ENCODE measurements around the gene MOSMO. TPM values are rescaled to one million over a fixed set of nuclear protein-coding genes. Genes with fewer than 3 reads are reported as not detected.

Gene MOSMO
- polyA plus RNA-seq, 1 experiment, result 7.3 TPM

- H3K36me3 ChIP-seq (ENCODE audit: control insufficient read depth, insufficient read depth, low read length), result no peaks in the 10 kb centered on the region
- POLR2A ChIA-PET, result no interaction called here
- no peaks in the 10 kb centered on the region for H3K27me3 ChIP-seq (ENCODE audit: control insufficient read depth, insufficient read depth, low read length)
- TF ChIP-seq CTCF (IDR thresholded peaks at IDR 0.05; ENCODE audit: insufficient read depth, low read depth, low read length), result no peak
- DNase-seq (ENCODE audit: low read depth), result no peak
- H3K4me3 ChIP-seq (ENCODE audit: low read depth, low read length), result no peak overlapping the region
- CTCF ChIA-PET, result interaction anchor here (0.6 to 6.7 kb wide), 10 partner anchors 10 to 197 kb away, joined by 3 to 32 read pairs (median 8); partner anchors contain the start of genes PDZD9 and VWA3A
Measured at GRCh38 chr16:21990381-21990944, 17.4 kb upstream of the MOSMO start.

- DNase-seq (ENCODE audit: low read depth), result no peak
- POLR2A ChIA-PET, result no interaction called here
- CTCF ChIA-PET, result interaction anchor here (1.2 to 6.7 kb wide), 4 partner anchors 9 to 107 kb away, joined by 4 to 32 read pairs (median 12); partner anchors contain the start of gene PDZD9
- no peak for TF ChIP-seq CTCF (IDR thresholded peaks at IDR 0.05; ENCODE audit: insufficient read depth, low read depth, low read length)
- no peak overlapping the region for H3K4me3 ChIP-seq (ENCODE audit: low read depth, low read length)
- no peaks in the 10 kb centered on the region for H3K27me3 ChIP-seq (ENCODE audit: control insufficient read depth, insufficient read depth, low read length)
- no peaks in the 10 kb centered on the region for H3K36me3 ChIP-seq (ENCODE audit: control insufficient read depth, insufficient read depth, low read length)
Measured at GRCh38 chr16:21991621-21992020, 16.3 kb upstream of the MOSMO start.

GRCh38 chr16:21994856-21995465 lies 12.9 kb upstream of the MOSMO start:
- no peak for DNase-seq (ENCODE audit: low read depth)
- TF ChIP-seq CTCF (IDR thresholded peaks at IDR 0.05; ENCODE audit: insufficient read depth, low read depth, low read length), result no peak
- no peaks in the 10 kb centered on the region for H3K36me3 ChIP-seq (ENCODE audit: control insufficient read depth, insufficient read depth, low read length)
- H3K4me3 ChIP-seq (ENCODE audit: low read depth, low read length), result no peak overlapping the region
- ChIA-PET POLR2A (no interaction called here), CTCF (interaction anchor here (0.7 to 6.7 kb wide), 4 partner anchors 12 to 194 kb away, joined by 3 to 32 read pairs (median 11); no protein-coding TSS in a partner anchor)
- no peaks in the 10 kb centered on the region for H3K27me3 ChIP-seq (ENCODE audit: control insufficient read depth, insufficient read depth, low read length)

GRCh38 chr16:21996923-21997696 lies 10.8 kb upstream of the MOSMO start:
- ChIA-PET CTCF (interaction anchor here (0.6 to 5.8 kb wide), 5 partner anchors 79 to 192 kb away, joined by 3 to 90 read pairs (median 5); no protein-coding TSS in a partner anchor), POLR2A (interaction anchor here (0.6 kb wide), 1 partner anchor 30 kb away, joined by 7 read pairs; no protein-coding TSS in a partner anchor)
- TF ChIP-seq CTCF (IDR thresholded peaks at IDR 0.05; ENCODE audit: insufficient read depth, low read depth, low read length), result no peak
- Histone ChIP-seq H3K4me3 (ENCODE audit: low read depth, low read length) (no peak overlapping the region), H3K27me3 (ENCODE audit: control insufficient read depth, insufficient read depth, low read length) (no peaks in the 10 kb centered on the region), H3K36me3 (ENCODE audit: control insufficient read depth, insufficient read depth, low read length) (no peaks in the 10 kb centered on the region)
- no peak for DNase-seq (ENCODE audit: low read depth)

Data from BJ (cell line).